ENCODE data around the gene AP3S1.
A peak's percentile ranks its signal among the peaks of the same experiment; 100 is the strongest.
"Not testable (repeated sequence)": the region's sequence is repeated elsewhere in the genome, so short reads cannot be mapped to it uniquely, and the experiment has no call there.

AP3S1 gene

DNA sequence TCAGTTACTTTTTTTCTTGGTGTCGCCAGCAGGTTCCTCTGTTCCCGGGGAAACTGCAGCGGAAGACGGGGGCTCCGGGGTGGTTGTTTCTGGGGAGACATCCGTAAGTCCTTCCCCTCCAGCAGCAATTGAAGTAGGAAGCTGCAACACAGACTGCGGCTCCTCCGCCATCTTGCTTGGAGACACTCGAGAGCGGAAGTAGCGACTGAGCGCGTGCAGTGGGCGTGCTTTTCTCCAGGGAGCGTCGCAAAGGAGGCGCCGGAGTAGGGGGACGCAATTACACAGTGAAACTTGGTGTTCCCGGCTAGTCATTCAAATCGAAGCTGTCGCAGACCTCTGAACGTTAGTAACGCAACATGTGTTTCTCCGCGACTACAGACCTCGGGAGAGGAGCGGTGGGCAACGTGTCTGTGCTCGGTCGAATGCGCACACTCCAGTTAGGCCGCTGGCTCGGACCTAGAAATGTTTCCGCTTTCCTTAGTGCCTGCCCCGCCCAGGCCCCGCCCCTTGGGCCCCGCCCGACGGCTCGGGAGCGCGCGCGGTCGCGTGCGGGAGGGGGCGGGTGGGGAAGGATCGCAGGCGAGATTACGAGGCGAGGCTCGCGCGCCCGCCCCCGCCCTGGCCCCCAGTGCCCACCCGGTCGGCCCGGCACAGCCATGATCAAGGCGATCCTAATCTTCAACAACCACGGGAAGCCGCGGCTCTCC is at the start of gene AP3S1, which contains the start of gene ATG12:
AP3S1 (plus strand) TSS at position 554 of the 707 bp plus-strand sequence; CDS start at position 657, 103 bp downstream.
ATG12 (minus strand) TSS at position 184 of the 707 bp plus-strand sequence; CDS start at position 171, 13 bp downstream.
- H3K9me3 ChIP-seq (ENCODE audit: control insufficient read depth, low read depth, low read length) = no peaks in the 10 kb centered on the region
- peaks cover 13% of the 10 kb centered on the region for H3K27me3 ChIP-seq (ENCODE audit: control insufficient read depth, insufficient read depth, low read length)
- H3K27ac ChIP-seq (ENCODE audit: low read length) = peak within 1 kb of the TSS; percentile 91
- peaks cover 15% of the 10 kb centered on the region for H3K36me3 ChIP-seq (ENCODE audit: control insufficient read depth, low read depth, low read length)
- H3K4me3 ChIP-seq (ENCODE audit: low read length) = peak within 1 kb of the TSS; percentile 96
- peak within 1 kb of the TSS; percentile 95 for H3K9ac ChIP-seq (ENCODE audit: low read length)
- H3K4me1 ChIP-seq (ENCODE audit: control insufficient read depth, low read depth, low read length) = peaks cover 7% of the 10 kb centered on the region

DNA sequence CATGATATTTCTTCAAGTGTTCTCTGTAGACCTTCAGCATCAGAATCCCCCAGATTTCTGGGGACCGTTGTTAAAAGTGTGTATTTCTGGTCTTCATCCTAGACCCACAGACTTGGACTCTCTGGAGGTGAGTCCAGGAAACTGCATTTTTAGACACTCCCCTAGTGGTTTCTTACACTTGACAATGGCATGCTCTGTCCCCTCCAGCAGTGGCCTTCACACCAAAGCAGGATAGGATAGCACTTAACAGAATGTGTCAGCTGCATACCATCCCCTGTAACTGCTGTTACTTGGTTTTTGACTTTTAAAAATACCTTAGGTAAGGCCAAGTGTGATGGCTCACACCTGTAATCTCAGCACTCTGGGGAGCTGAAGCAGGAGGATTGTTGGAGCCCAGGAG is 46.0 kb upstream of the AP3S1 start:
- Histone ChIP-seq H3K27me3 (ENCODE audit: control insufficient read depth, insufficient read depth, low read length) (no peaks in the 10 kb centered on the region), H3K9ac (ENCODE audit: low read length) (no peak overlapping the region), H3K36me3 (ENCODE audit: control insufficient read depth, low read depth, low read length) (no peaks in the 10 kb centered on the region), H3K27ac (ENCODE audit: low read length) (no peak overlapping the region), H3K4me1 (ENCODE audit: control insufficient read depth, low read depth, low read length) (no peaks in the 10 kb centered on the region), H3K4me3 (ENCODE audit: low read length) (no peak overlapping the region), H3K9me3 (ENCODE audit: control insufficient read depth, low read depth, low read length) (no peaks in the 10 kb centered on the region)

DNA sequence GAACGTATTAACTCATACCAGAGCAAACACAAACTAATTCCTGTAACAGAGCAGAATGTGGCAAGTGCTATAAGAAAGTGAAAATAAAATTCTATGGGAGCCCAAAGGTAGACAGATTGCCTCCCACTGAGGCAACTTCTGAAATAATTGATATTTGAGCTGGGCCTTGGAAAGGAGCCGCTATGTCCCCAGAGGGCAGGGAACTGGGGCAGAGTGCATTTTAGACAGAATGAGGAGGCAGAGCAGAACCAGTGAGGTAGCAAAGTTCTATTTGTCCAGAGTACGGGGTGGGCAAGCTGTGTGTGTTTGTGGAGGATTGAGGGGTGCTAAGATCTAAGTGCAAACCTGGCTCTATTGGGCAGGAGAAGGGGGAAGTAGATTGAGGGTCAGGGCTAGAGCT is 45.1 kb upstream of the AP3S1 start:
- Histone ChIP-seq H3K9ac (ENCODE audit: low read length) (no peak overlapping the region), H3K27me3 (ENCODE audit: control insufficient read depth, insufficient read depth, low read length) (no peaks in the 10 kb centered on the region), H3K4me3 (ENCODE audit: low read length) (no peak overlapping the region), H3K27ac (ENCODE audit: low read length) (no peak overlapping the region), H3K9me3 (ENCODE audit: control insufficient read depth, low read depth, low read length) (no peaks in the 10 kb centered on the region), H3K36me3 (ENCODE audit: control insufficient read depth, low read depth, low read length) (no peaks in the 10 kb centered on the region), H3K4me1 (ENCODE audit: control insufficient read depth, low read depth, low read length) (no peaks in the 10 kb centered on the region)

DNA sequence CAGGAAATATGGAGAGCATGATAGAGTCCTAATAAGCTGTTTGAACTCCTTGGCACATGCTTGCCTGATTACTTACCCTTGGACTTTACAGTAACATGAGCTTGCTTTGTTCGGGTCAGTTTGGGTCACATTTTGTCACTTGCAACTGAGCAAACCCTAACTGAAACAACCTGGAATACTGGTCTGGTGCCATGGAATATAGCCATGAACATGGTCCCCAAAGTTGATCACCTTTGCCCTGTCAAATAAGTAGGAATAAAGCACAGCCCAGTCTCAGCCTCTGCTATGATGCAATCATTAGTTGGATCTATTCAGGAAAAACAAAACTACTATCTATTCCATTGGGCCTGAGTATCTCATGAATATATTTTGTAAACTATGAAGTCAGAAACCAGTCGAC is 43.5 kb upstream of the AP3S1 start:
- Histone ChIP-seq H3K9ac (ENCODE audit: low read length) (no peak overlapping the region), H3K9me3 (ENCODE audit: control insufficient read depth, low read depth, low read length) (no peaks in the 10 kb centered on the region), H3K4me1 (ENCODE audit: control insufficient read depth, low read depth, low read length) (no peaks in the 10 kb centered on the region), H3K4me3 (ENCODE audit: low read length) (no peak overlapping the region), H3K36me3 (ENCODE audit: control insufficient read depth, low read depth, low read length) (no peaks in the 10 kb centered on the region), H3K27me3 (ENCODE audit: control insufficient read depth, insufficient read depth, low read length) (no peaks in the 10 kb centered on the region), H3K27ac (ENCODE audit: low read length) (no peak overlapping the region)

DNA sequence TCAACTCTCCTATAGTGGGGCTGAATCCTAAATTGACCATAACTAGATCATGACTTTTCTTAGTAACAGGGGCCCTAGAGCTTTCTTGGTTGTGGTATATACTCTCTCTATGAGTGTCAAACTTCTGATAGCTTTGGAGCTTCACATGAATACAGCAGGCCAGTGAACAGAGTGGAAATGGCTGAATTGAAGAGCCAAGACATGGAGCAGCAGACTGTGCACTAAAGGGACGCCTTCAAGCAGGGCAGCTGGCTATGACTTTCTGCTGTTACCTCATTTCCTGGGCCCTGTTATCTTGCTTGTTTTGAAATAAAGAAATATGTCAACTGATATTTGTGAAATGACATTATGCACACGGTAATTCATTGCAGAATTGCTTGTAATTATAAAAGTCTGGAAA is 41.6 kb upstream of the AP3S1 start:
- H3K4me1 ChIP-seq (ENCODE audit: control insufficient read depth, low read depth, low read length) = no peaks in the 10 kb centered on the region
- peaks cover 5% of the 10 kb centered on the region for H3K36me3 ChIP-seq (ENCODE audit: control insufficient read depth, low read depth, low read length)
- H3K9ac ChIP-seq (ENCODE audit: low read length) = no peak overlapping the region
- no peaks in the 10 kb centered on the region for H3K27me3 ChIP-seq (ENCODE audit: control insufficient read depth, insufficient read depth, low read length)
- no peaks in the 10 kb centered on the region for H3K9me3 ChIP-seq (ENCODE audit: control insufficient read depth, low read depth, low read length)
- no peak overlapping the region for H3K4me3 ChIP-seq (ENCODE audit: low read length)
- no peak overlapping the region for H3K27ac ChIP-seq (ENCODE audit: low read length)

DNA sequence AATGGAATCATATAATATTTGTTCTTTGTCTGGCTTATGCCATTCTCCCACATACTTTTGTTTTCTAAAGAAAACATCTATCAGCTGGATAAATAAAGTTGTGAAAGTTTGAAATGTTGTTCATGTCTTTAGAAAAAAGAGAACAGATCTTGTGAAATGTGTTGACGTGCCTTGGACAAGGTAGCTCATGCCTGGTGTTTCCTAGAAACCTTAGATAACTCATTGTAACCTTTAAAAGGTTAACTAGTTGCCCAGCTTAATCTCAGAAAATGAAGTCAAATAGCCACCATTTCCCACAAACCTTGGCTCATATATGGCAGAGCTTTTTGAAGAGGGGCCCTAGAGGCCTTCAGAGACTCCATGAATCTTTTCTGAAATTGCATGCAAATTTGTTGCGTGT is 40.6 kb upstream of the AP3S1 start:
- Histone ChIP-seq H3K9me3 (ENCODE audit: control insufficient read depth, low read depth, low read length) (no peaks in the 10 kb centered on the region), H3K4me3 (ENCODE audit: low read length) (no peak overlapping the region), H3K4me1 (ENCODE audit: control insufficient read depth, low read depth, low read length) (no peaks in the 10 kb centered on the region), H3K36me3 (ENCODE audit: control insufficient read depth, low read depth, low read length) (peaks cover 14% of the 10 kb centered on the region), H3K27me3 (ENCODE audit: control insufficient read depth, insufficient read depth, low read length) (no peaks in the 10 kb centered on the region), H3K9ac (ENCODE audit: low read length) (no peak overlapping the region), H3K27ac (ENCODE audit: low read length) (no peak overlapping the region)

DNA sequence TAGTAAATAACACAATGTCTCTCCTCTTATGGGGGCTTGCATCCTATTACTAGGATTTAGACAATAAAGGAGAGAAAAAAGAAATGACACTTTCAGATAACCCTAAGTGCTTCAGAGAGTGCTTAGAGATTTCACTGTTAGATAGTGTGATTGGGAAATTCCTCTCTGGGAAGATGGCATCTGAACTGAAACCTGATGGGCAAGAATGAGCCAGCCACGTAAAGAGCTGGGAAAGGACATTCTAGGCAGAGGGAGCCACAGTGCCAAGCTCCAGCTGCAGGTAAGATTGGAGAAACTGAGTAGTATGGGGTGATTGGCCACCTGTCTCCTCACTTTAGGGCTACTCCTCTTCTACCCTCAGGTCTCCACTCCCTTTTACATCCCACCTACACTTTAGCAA is 39.8 kb upstream of the AP3S1 start:
- H3K9me3 ChIP-seq (ENCODE audit: control insufficient read depth, low read depth, low read length) = no peaks in the 10 kb centered on the region

DNA sequence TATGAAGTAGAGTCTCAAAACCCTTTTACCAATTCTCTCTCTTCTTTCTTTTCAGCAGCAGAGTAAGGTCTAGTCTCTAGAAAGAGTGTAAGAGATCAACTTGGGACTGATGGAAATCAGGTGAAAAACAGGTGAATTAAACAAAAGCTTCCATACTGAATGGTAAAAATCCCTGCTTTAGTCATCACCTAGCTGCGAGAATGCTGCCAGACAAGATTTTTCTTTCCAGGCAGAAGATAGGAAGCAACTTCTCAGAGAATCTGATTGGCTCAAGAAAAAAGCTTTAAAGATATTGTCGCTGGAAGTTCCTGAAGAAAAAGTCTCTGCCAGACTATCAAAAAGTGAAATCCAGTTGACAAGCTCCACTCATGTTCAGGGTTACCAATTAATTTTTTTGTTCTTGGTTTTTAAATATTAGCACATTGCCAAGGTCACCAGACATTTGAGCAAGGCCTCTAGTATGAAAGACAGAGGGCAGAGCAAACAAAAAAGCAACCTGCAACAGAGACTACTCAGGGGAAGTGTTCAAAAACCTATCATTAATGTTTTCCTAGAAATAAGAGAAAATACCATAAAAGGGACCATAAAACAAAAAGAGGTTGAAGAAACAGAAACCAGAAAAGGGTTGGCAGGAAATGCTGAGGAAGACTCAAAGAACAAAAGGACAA is 34.6 kb upstream of the AP3S1 start:
- H3K4me3 ChIP-seq (ENCODE audit: low read length) = no peak overlapping the region
- peaks cover 11% of the 10 kb centered on the region for H3K4me1 ChIP-seq (ENCODE audit: control insufficient read depth, low read depth, low read length)
- no peak overlapping the region for H3K9ac ChIP-seq (ENCODE audit: low read length)
- H3K36me3 ChIP-seq (ENCODE audit: control insufficient read depth, low read depth, low read length) = peaks cover 22% of the 10 kb centered on the region
- H3K27ac ChIP-seq (ENCODE audit: low read length) = peak overlapping the region; percentile 26
- H3K9me3 ChIP-seq (ENCODE audit: control insufficient read depth, low read depth, low read length) = no peaks in the 10 kb centered on the region
- H3K27me3 ChIP-seq (ENCODE audit: control insufficient read depth, insufficient read depth, low read length) = no peaks in the 10 kb centered on the region

More for the DNA sequence above, 39.8 kb upstream of the AP3S1 start:
- Histone ChIP-seq H3K36me3 (ENCODE audit: control insufficient read depth, low read depth, low read length) (peaks cover 17% of the 10 kb centered on the region), H3K4me3 (ENCODE audit: low read length) (no peak overlapping the region), H3K4me1 (ENCODE audit: control insufficient read depth, low read depth, low read length) (peaks cover 8% of the 10 kb centered on the region), H3K9ac (ENCODE audit: low read length) (no peak overlapping the region), H3K27me3 (ENCODE audit: control insufficient read depth, insufficient read depth, low read length) (no peaks in the 10 kb centered on the region), H3K27ac (ENCODE audit: low read length) (no peak overlapping the region)

DNA sequence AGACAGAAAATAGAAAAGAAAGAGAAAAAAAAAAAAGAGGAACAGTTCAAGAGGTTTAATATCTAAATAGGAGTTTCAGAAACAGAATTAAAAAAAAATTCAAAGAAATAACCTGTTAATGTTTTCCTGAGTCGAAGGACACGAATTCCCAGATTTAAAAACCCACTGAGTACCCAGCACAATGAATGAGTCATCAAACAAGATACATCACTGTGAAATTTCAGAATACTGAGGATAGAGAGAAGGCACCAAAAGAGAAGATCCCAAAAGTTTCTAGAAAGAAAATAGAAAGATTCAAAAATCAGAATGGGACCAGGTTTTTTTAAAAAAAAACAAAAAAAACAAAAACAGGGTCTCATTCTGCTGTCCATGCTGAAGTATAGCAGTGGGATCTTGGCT is 34.1 kb upstream of the AP3S1 start:
- H3K27me3 ChIP-seq (ENCODE audit: control insufficient read depth, insufficient read depth, low read length) = no peaks in the 10 kb centered on the region
- peaks cover 22% of the 10 kb centered on the region for H3K36me3 ChIP-seq (ENCODE audit: control insufficient read depth, low read depth, low read length)
- peaks cover 11% of the 10 kb centered on the region for H3K4me1 ChIP-seq (ENCODE audit: control insufficient read depth, low read depth, low read length)
- no peak overlapping the region for H3K4me3 ChIP-seq (ENCODE audit: low read length)
- no peak overlapping the region for H3K27ac ChIP-seq (ENCODE audit: low read length)
- no peaks in the 10 kb centered on the region for H3K9me3 ChIP-seq (ENCODE audit: control insufficient read depth, low read depth, low read length)
- H3K9ac ChIP-seq (ENCODE audit: low read length) = no peak overlapping the region

DNA sequence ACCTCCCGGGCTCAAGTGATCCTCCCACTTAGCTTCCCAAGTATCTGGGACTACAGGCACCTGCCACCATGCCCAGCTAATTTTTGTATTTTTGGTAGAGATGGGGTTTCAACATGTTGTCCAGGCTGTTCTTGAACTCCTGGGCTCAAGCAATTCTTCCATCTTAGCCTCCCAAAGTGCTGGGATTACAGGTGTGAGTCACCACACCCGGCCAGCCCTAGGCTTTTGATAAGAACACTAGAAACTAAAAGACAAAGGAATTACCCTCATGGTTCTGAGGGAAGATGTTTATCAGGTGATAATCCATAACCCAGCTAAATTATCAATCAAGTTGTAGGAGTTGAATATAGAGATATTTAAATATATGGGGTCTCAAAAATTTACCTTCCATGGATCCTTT is 33.7 kb upstream of the AP3S1 start:
- H3K9me3 ChIP-seq (ENCODE audit: control insufficient read depth, low read depth, low read length); H3K4me3 ChIP-seq (ENCODE audit: low read length); H3K27me3 ChIP-seq (ENCODE audit: control insufficient read depth, insufficient read depth, low read length); H3K27ac ChIP-seq (ENCODE audit: low read length); H3K9ac ChIP-seq (ENCODE audit: low read length): not testable (repeated sequence)
- Histone ChIP-seq H3K4me1 (ENCODE audit: control insufficient read depth, low read depth, low read length) (peaks cover 11% of the 10 kb centered on the region), H3K36me3 (ENCODE audit: control insufficient read depth, low read depth, low read length) (peaks cover 22% of the 10 kb centered on the region)

DNA sequence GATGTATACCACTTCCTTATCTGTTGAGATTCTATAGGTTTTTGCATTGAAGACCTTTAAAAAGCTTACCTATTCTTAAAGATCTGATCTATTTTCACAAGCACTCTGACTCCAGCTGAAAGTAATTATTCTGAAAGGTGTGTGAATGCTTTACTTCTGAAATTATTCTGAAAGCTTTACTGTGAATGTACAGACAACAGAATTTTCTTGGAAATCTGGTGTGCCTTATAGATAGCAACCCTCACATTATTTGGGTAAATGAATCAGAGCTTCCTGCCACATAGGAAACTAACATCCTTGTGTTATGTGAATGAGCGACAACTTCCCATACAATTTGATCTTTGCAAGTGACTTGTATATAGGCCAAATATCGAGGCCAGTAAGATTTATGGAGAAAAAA is 31.8 kb upstream of the AP3S1 start:
- Histone ChIP-seq H3K4me1 (ENCODE audit: control insufficient read depth, low read depth, low read length) (peaks cover 20% of the 10 kb centered on the region), H3K4me3 (ENCODE audit: low read length) (no peak overlapping the region), H3K36me3 (ENCODE audit: control insufficient read depth, low read depth, low read length) (peaks cover 19% of the 10 kb centered on the region), H3K9me3 (ENCODE audit: control insufficient read depth, low read depth, low read length) (no peaks in the 10 kb centered on the region), H3K9ac (ENCODE audit: low read length) (no peak overlapping the region), H3K27ac (ENCODE audit: low read length) (no peak overlapping the region), H3K27me3 (ENCODE audit: control insufficient read depth, insufficient read depth, low read length) (peaks cover 14% of the 10 kb centered on the region)

DNA sequence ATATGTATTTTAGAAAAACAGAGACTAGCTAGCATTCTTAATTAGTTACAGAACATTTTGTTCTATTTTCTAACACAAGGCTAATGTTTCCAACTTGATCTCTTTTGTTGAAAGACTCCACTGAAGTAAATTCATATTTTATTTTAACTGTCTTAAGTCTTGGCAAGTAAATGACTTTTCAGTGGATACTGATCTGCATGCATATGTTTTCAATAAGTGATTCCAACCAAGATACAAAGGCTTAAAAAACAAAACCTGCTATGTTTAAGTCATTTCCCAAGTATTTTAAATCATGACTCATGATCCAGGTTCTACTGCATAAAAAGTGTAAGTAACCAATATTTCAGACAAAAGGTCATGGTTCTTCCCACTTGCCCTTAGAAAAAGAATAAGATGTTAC is 31.0 kb upstream of the AP3S1 start:
- no peak overlapping the region for H3K9ac ChIP-seq (ENCODE audit: low read length)
- peaks cover 12% of the 10 kb centered on the region for H3K36me3 ChIP-seq (ENCODE audit: control insufficient read depth, low read depth, low read length)
- H3K9me3 ChIP-seq (ENCODE audit: control insufficient read depth, low read depth, low read length) = no peaks in the 10 kb centered on the region
- no peak overlapping the region for H3K4me3 ChIP-seq (ENCODE audit: low read length)
- peaks cover 23% of the 10 kb centered on the region for H3K27me3 ChIP-seq (ENCODE audit: control insufficient read depth, insufficient read depth, low read length)
- H3K4me1 ChIP-seq (ENCODE audit: control insufficient read depth, low read depth, low read length) = peaks cover 25% of the 10 kb centered on the region
- no peak overlapping the region for H3K27ac ChIP-seq (ENCODE audit: low read length)
